Endometrial microvascular endothelial cells (primary cell): Measurements from ENCODE around the gene ATP6V0E2. TPM values are rescaled to one million over a fixed set of nuclear protein-coding genes. Genes with fewer than 3 reads are reported as not detected.

ENCODE experiments used
- in situ Hi-C: cut with HindIII; loops from 2 replicates; pipeline ENCODE4 v1.10.0; 2017; ENCODE audit warnings: low sequenced_read_pairs, low pct_unique_long_range_greater_than_20kb; ENCODE audit errors: inconsistent ontology term
- total RNA-seq: library from RNA; depleted of rRNA; stranded (reverse); fragments of >200 nt; gene quantifications from one replicate; pipeline ENCODE4 v1.2.3, GENCODE V29; 2015; ENCODE audit errors: inconsistent ontology term

The ATP6V0E2 gene
- total RNA-seq, 1 donor from 2014 or later, result 64.8 TPM

- in situ Hi-C loops, result no loop called here
These were observed 14.4 kb upstream of the ATP6V0E2 start for GRCh38 chr7:149859369-149859768.

- in situ Hi-C loops, result no loop called here
These were observed 13.9 kb upstream of the ATP6V0E2 start for GRCh38 chr7:149859876-149860275.

GRCh38 chr7:149860821-149861727 lies 12.7 kb upstream of the ATP6V0E2 start:
- in situ Hi-C loops, result no loop called here

GRCh38 chr7:149861728-149862045 lies 12.1 kb upstream of the ATP6V0E2 start:
- in situ Hi-C loops, result no loop called here

- in situ Hi-C loops, result no loop called here
These were observed 11.6 kb upstream of the ATP6V0E2 start for GRCh38 chr7:149862156-149862555.

GRCh38 chr7:149863500-149863899 lies 10.3 kb upstream of the ATP6V0E2 start:
- in situ Hi-C loops, result no loop called here

GRCh38 chr7:149864023-149864422 lies 9.7 kb upstream of the ATP6V0E2 start:
- in situ Hi-C loops, result no loop called here

GRCh38 chr7:149864751-149865150 lies 9.0 kb upstream of the ATP6V0E2 start:
- in situ Hi-C loops, result no loop called here

GRCh38 chr7:149865437-149865836 lies 8.3 kb upstream of the ATP6V0E2 start:
- in situ Hi-C loops, result no loop called here

GRCh38 chr7:149866139-149866778 lies 7.5 kb upstream of the ATP6V0E2 start:
- in situ Hi-C loops, result no loop called here

- in situ Hi-C loops, result no loop called here
These were observed 6.9 kb upstream of the ATP6V0E2 start for GRCh38 chr7:149866779-149867447.

GRCh38 chr7:149867762-149868622 lies 5.8 kb upstream of the ATP6V0E2 start:
- in situ Hi-C loops, result no loop called here

GRCh38 chr7:149868623-149869290 lies 5.0 kb upstream of the ATP6V0E2 start:
- in situ Hi-C loops, result no loop called here

- in situ Hi-C loops, result no loop called here
These were observed 4.5 kb upstream of the ATP6V0E2 start for GRCh38 chr7:149869291-149869650.

- in situ Hi-C loops, result no loop called here
These were observed 3.9 kb upstream of the ATP6V0E2 start for GRCh38 chr7:149869867-149870266.

GRCh38 chr7:149870274-149870673 lies 3.5 kb upstream of the ATP6V0E2 start:
- in situ Hi-C loops, result no loop called here

- in situ Hi-C loops, result no loop called here
These were observed 2.9 kb upstream of the ATP6V0E2 start for GRCh38 chr7:149870701-149871483.

GRCh38 chr7:149871576-149871975 lies 2.2 kb upstream of the ATP6V0E2 start:
- in situ Hi-C loops, result no loop called here
